GM23248 (cell line): ENCODE measurements around the gene IL1R1.

Source experiments
- EZH2 ChIP-seq: fragments of 200-600 bp; sonication (generic); IDR thresholded peaks from 2 replicates; pipeline ENCODE4 v1.6.1; 2018; ENCODE audit warnings: antibody characterized with exemption, mild to moderate bottlenecking; ENCODE audit not compliant: insufficient read depth, poor library complexity, severe bottlenecking
- EZH2phosphoT487 ChIP-seq: fragments of 200-600 bp; sonication (generic); IDR thresholded peaks from 2 replicates; pipeline ENCODE4 v1.6.1; 2018; ENCODE audit warnings: antibody characterized with exemption, moderate library complexity, mild to moderate bottlenecking, low read depth; ENCODE audit not compliant: insufficient read depth

DNA sequence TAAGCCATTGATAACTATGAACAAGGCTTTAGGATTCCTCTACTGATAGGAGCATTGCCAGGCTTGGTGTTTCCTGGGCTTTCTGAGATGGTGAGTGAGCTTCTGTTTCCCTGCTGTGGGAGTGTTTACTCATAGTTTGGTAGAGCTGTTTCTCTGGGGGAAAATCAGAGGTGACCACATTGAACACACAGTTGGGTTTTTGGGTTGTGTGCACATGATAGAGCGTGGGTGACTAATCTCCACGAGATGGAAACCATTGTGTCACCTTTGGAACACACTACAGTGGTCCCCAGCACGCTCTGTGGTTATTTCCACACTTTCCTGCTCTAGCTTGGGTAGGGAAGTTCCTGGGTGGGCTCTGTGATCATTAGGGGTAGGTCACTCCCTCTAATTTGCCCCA lies 5.4 kb downstream of the IL1R1 start:
- TF ChIP-seq EZH2phosphoT487 (no peak), EZH2 (no peak)
